Stimulated activated CD8-positive, alpha-beta memory T cell treated with anti-CD3 and anti-CD28 coated beads, Interleukin-2, amount 100 ng/mL, for 48 hours (primary cell): ENCODE results near the gene PSMA6.
A peak's percentile ranks its signal among the peaks of the same experiment; 100 is the strongest.
"Not testable (repeated sequence)": the region's sequence is repeated elsewhere in the genome, so short reads cannot be mapped to it uniquely, and the experiment has no call there.

Source experiments
- DNase-seq, 2 donors: peaks; one replicate each; pipeline ENCODE4 v3.0.0-alpha.2; 2020; ENCODE audit warnings: low read depth in 2 of 2

Gene PSMA6

GRCh38 chr14:35285168-35286002 is 6.8 kb upstream of the PSMA6 start:
- DNase-seq, result no peak

GRCh38 chr14:35286003-35286600 is 6.1 kb upstream of the PSMA6 start:
- DNase-seq, result no peak

- DNase-seq, result no peak
Observed at GRCh38 chr14:35286707-35287106, 5.5 kb upstream of the PSMA6 start.

GRCh38 chr14:35287431-35288013 is 4.7 kb upstream of the PSMA6 start:
- DNase-seq, result peak; percentile 22 to 44

- no peak for DNase-seq
Observed at GRCh38 chr14:35289623-35290022, 2.6 kb upstream of the PSMA6 start.

GRCh38 chr14:35292770-35293561 is 784 bp downstream of the PSMA6 start:
- no peak for DNase-seq

GRCh38 chr14:35295845-35296161 is 3.6 kb downstream of the PSMA6 start:
- DNase-seq, result no peak

- DNase-seq, result no peak
Observed at GRCh38 chr14:35296545-35296944, 4.4 kb downstream of the PSMA6 start.

- no peak for DNase-seq
Observed at GRCh38 chr14:35297706-35298105, 5.5 kb downstream of the PSMA6 start.

- no peak for DNase-seq
Observed at GRCh38 chr14:35298351-35298750, 6.2 kb downstream of the PSMA6 start.

- no peak for DNase-seq
Observed at GRCh38 chr14:35299708-35300107, 7.5 kb downstream of the PSMA6 start.

- no peak for DNase-seq
Observed at GRCh38 chr14:35300228-35300627, 8.0 kb downstream of the PSMA6 start.

GRCh38 chr14:35301334-35301733 is 9.2 kb downstream of the PSMA6 start:
- DNase-seq, result not testable (repeated sequence)

GRCh38 chr14:35301735-35302528 is 9.8 kb downstream of the PSMA6 start:
- no peak for DNase-seq

- DNase-seq, result no peak
Observed at GRCh38 chr14:35303149-35303935, 11.2 kb downstream of the PSMA6 start.

- DNase-seq, result no peak
Observed at GRCh38 chr14:35304812-35305462, 12.8 kb downstream of the PSMA6 start.

- no peak for DNase-seq
Observed at GRCh38 chr14:35305633-35306032, 13.5 kb downstream of the PSMA6 start.

- DNase-seq, result no peak
Observed at GRCh38 chr14:35306114-35306513, 13.9 kb downstream of the PSMA6 start.

- DNase-seq, result no peak
Observed at GRCh38 chr14:35317820-35318219, 25.6 kb downstream of the PSMA6 start.

GRCh38 chr14:35319509-35319908 is 27.3 kb downstream of the PSMA6 start:
- no peak for DNase-seq
